Activated naive CD4-positive, alpha-beta T cell treated with anti-CD3 and anti-CD28 coated beads, Interleukin-2, amount 50 U/mL, for 24 hours (primary cell): ENCODE measurements around the gene HSPB9.
A peak's percentile ranks its signal among the peaks of the same experiment; 100 is the strongest.
"Not testable (repeated sequence)": the region's sequence is repeated elsewhere in the genome, so short reads cannot be mapped to it uniquely, and the experiment has no call there.

ENCODE experiments used
- H3K27ac Mint-ChIP-seq: one replicate; pipeline ENCODE4 v1.8.0; 2021; ENCODE audit warnings: mild to moderate bottlenecking, mixed read lengths
- H3K27me3 Mint-ChIP-seq: one replicate; pipeline ENCODE4 v1.8.0; 2021; ENCODE audit warnings: mixed read lengths
- H3K36me3 Mint-ChIP-seq: one replicate; pipeline ENCODE4 v1.8.0; 2021; ENCODE audit warnings: mixed read lengths
- H3K4me1 Mint-ChIP-seq: one replicate; pipeline ENCODE4 v1.8.0; 2021; ENCODE audit warnings: mixed read lengths
- H3K4me3 Mint-ChIP-seq: one replicate; pipeline ENCODE4 v1.8.0; 2021; ENCODE audit warnings: mild to moderate bottlenecking, mixed read lengths
- H3K9me3 Mint-ChIP-seq: one replicate; pipeline ENCODE4 v1.8.0; 2021; ENCODE audit warnings: mixed read lengths

The HSPB9 gene

DNA sequence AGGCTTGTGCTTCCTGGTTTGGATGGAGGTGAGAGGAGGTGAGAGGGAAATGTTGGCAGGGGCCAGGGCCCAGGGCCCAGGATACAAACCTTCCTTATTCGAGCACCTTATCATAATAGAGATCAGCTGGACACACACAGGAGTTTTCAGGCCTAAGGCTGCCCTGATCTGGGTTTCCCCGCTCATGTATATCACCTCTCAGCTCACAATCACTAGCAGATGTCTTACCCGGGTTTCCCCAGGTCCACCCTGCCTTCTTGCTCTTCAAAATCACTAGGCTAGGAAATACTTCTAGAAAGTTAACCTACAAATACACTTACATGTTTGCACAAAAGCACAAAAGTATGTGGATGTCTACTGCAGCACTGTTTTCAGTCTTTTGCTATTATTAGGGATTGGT, 4.2 kb downstream of the HSPB9 start:
- Mint-ChIP-seq H3K36me3 (peaks cover 15% of the 10 kb centered on the region), H3K4me3 (no peak overlapping the region), H3K4me1 (peaks cover 11% of the 10 kb centered on the region), H3K27ac (peak overlapping the region; percentile 11), H3K9me3 (no peaks in the 10 kb centered on the region), H3K27me3 (no peaks in the 10 kb centered on the region)

DNA sequence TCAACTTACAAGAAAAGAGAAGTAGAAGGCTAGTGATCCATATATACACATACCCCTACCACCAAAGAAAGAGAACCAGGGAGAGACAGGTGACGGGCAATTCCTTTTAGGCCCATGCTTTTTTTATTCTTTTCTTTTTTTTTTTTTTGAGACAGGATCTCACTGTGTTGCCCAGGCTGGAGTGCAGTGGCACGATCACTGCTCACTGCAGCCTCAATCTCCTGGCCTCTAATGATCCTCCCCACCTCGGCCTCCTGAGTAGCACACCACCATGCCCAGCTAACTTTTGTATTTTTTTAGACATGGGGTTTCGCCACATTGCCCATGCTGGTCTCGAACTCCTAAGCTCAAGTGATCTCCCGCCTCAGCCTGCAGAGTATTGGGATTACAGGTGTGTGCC, 4.8 kb downstream of the HSPB9 start:
- Mint-ChIP-seq H3K27ac (no peak overlapping the region), H3K36me3 (peaks cover 15% of the 10 kb centered on the region), H3K9me3 (no peaks in the 10 kb centered on the region), H3K4me1 (peaks cover 17% of the 10 kb centered on the region), H3K27me3 (no peaks in the 10 kb centered on the region), H3K4me3 (no peak overlapping the region)

DNA sequence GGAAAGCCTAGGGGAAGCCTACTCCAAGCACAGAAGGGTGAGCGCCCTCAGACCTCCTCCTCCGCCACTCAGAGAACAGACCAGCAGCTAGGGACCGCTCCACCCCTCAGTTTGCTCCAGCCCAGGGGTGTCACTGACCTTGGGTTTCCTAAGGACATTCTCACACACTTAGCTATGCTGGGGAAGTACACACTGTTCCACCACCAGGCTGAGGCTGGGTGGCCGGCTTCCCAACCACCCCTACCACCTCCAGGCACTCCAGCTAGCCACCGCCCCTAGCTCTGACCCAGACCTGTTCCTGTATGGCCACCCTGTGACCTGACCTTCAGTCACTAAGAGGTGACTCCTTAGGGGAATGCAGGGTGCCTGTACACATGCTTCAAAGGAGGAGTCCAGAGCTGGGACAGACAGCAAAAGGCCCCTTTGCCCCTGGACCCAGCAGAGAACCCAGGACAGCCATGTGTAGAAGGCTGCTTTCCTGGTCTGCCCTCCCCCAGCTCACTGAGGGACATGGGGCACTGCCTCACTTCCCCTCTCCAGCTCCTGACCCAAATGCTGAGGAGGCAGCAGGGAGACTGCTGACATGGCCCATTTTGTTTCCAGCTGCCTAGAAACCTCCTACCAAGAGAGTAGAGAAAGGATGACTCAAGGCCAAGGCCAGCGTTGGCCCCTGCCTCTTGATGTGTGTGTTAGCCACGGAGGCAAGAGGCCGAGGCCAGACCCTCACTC, 6.7 kb downstream of the HSPB9 start:
- H3K27ac Mint-ChIP-seq, result no peak overlapping the region
- peaks cover 15% of the 10 kb centered on the region for H3K36me3 Mint-ChIP-seq
- peaks cover 36% of the 10 kb centered on the region for H3K4me1 Mint-ChIP-seq
- H3K27me3 Mint-ChIP-seq, result no peaks in the 10 kb centered on the region
- H3K9me3 Mint-ChIP-seq, result no peaks in the 10 kb centered on the region
- no peak overlapping the region for H3K4me3 Mint-ChIP-seq

DNA sequence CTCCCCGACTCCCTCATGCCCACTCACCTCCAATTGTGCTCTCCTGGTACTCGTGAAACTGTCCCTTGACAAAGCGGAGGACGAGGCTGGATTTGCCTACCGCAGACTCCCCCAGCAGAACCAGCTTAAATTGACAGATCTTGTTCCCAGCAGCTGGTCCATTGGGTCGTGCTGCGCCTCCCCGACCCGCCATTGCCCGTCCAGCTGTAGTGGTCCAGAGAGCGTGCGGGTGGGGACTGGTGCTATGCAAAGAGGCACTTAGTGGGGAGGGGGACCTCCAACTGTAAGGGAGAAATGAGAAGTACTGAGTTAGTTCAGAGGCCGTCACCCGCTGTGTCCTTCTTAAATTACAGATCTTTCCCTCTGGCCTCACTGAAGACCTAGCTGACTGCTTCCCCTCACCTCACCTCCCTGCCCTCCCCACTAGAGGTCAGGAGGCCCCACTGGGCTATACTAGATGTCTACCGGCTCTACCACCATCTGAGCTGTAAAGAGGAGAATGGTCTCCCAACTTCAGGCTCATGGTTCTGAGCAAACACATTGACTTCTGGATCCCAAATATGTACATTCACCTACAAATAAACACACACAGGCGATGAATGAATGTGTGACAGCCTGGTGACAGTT, 7.8 kb downstream of the HSPB9 start:
- no peaks in the 10 kb centered on the region for H3K9me3 Mint-ChIP-seq
- H3K27ac Mint-ChIP-seq, result peak overlapping the region; percentile 87
- H3K36me3 Mint-ChIP-seq, result peaks cover 15% of the 10 kb centered on the region
- no peaks in the 10 kb centered on the region for H3K27me3 Mint-ChIP-seq
- H3K4me1 Mint-ChIP-seq, result peaks cover 44% of the 10 kb centered on the region
- H3K4me3 Mint-ChIP-seq, result no peak overlapping the region

DNA sequence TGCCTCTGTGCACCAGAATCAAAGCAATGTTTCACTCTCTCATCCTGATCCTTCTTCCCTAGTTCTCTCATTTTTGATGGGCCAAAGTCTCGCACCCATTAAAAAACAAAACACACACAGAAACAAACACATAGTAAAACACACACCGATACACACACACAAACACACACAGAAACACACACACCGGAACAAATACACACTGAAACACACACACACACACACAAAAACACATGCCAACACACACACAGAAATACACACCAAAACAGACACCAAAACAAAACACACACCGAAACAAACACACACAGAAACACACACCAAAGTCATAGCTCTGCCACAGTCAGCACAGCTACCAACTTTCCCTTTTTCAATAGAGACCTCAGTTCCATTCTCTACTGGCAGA, 8.6 kb downstream of the HSPB9 start:
- Mint-ChIP-seq H3K27me3 (no peaks in the 10 kb centered on the region), H3K27ac (peak overlapping the region; percentile 71), H3K4me1 (peaks cover 52% of the 10 kb centered on the region), H3K36me3 (peaks cover 17% of the 10 kb centered on the region), H3K4me3 (no peak overlapping the region), H3K9me3 (no peaks in the 10 kb centered on the region)

DNA sequence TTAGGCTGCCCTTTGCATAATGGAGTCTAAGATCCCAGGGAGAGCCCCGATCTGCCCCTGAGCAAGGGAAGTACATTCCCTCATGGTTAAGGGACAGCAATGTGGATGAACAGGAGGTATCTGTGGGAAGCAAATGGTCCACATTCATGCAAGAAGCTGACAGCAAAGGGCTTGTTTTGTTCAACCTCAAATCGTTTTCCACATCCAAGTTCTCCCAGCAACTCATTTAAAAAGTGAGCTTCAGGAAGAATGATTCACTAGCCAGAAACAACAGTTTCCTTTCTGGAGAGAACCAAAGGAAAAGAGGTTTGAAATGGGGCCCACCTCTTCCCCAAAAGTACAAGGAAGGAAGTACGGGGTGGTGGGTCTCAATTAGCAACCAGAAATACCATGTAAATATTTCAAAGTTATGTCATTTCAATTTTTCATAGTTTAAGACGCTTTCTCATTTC, 9.4 kb downstream of the HSPB9 start:
- Mint-ChIP-seq H3K4me3 (no peak overlapping the region), H3K9me3 (no peaks in the 10 kb centered on the region), H3K4me1 (peaks cover 57% of the 10 kb centered on the region), H3K36me3 (peaks cover 15% of the 10 kb centered on the region), H3K27me3 (no peaks in the 10 kb centered on the region), H3K27ac (peak overlapping the region; percentile 46)

DNA sequence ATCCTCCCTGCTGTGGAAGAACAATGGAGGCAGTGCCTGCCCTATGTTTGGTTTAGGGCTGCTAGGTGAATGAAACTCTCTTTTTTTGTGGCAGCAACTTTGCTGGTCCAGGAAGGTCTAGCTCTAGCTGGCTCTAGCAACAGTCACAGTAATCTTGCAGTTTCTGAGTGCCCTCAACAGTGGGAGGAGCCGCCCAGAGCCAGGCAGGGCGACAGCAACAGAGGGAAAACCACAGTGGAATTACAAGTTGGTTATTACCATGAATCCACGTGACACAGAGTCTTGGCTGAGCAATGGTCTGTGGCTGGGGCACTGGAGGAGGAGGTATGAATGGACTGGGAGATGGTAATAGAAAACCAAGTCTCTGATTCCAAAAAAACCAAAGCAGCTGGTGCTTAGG, 10.3 kb downstream of the HSPB9 start:
- H3K4me1 Mint-ChIP-seq, result peaks cover 62% of the 10 kb centered on the region
- peak overlapping the region; percentile 71 for H3K27ac Mint-ChIP-seq
- H3K9me3 Mint-ChIP-seq, result no peaks in the 10 kb centered on the region
- no peaks in the 10 kb centered on the region for H3K27me3 Mint-ChIP-seq
- peaks cover 12% of the 10 kb centered on the region for H3K36me3 Mint-ChIP-seq
- H3K4me3 Mint-ChIP-seq, result peak overlapping the region; percentile 23

DNA sequence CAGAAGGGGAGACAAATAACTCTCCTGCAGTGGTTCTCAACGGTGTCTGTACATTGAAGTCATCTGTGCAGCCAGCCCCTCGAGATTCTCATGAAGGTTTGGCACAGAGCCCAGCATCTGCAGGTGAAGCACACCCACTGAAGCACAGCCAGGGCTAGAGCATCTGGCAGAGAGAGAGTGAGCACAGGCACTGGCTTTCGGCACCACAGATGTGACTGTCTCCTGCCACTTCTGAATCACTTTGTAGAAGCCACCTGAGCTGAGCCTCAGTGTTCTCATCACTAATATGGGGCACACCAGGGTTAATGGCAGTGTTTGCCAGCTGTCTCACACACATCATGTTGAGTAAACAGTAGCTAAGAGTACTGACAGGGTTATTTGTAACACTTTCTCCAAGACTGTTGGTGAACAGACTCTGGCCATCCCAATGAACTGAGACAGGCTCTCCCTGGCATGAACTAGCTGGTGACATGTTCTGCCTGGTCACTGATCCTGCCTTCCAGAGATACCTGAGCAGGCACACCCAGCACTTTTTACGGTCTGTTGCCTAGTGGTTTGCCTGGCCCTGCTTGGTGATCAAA, 10.9 kb downstream of the HSPB9 start:
- Mint-ChIP-seq H3K4me3 (peak overlapping the region; percentile 12), H3K27me3 (no peaks in the 10 kb centered on the region), H3K4me1 (peaks cover 66% of the 10 kb centered on the region), H3K27ac (peak overlapping the region; percentile 71), H3K9me3 (no peaks in the 10 kb centered on the region), H3K36me3 (peaks cover 8% of the 10 kb centered on the region)

DNA sequence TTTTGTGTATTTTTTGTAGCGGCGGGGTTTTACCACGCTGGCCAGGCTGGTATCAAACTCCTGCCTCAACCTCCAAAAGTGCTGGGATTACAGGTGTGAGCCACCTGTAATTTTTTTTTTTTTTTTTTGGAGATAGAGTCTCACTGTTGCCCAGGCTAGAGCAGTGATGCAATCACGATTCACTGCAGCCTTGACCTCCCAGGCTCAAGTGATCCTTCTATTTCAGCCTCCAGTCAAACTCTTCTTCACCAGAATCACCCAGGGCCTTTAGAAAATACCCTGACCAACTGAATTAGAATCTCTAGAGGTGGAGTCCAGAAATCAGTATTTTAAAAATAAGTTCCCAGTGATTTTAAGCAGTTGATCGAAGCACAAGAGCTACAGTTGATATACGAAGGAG, 12.5 kb downstream of the HSPB9 start:
- Mint-ChIP-seq H3K27ac (no peak overlapping the region), H3K36me3 (peaks cover 7% of the 10 kb centered on the region), H3K4me3 (no peak overlapping the region), H3K27me3 (no peaks in the 10 kb centered on the region), H3K9me3 (no peaks in the 10 kb centered on the region), H3K4me1 (peaks cover 76% of the 10 kb centered on the region)

DNA sequence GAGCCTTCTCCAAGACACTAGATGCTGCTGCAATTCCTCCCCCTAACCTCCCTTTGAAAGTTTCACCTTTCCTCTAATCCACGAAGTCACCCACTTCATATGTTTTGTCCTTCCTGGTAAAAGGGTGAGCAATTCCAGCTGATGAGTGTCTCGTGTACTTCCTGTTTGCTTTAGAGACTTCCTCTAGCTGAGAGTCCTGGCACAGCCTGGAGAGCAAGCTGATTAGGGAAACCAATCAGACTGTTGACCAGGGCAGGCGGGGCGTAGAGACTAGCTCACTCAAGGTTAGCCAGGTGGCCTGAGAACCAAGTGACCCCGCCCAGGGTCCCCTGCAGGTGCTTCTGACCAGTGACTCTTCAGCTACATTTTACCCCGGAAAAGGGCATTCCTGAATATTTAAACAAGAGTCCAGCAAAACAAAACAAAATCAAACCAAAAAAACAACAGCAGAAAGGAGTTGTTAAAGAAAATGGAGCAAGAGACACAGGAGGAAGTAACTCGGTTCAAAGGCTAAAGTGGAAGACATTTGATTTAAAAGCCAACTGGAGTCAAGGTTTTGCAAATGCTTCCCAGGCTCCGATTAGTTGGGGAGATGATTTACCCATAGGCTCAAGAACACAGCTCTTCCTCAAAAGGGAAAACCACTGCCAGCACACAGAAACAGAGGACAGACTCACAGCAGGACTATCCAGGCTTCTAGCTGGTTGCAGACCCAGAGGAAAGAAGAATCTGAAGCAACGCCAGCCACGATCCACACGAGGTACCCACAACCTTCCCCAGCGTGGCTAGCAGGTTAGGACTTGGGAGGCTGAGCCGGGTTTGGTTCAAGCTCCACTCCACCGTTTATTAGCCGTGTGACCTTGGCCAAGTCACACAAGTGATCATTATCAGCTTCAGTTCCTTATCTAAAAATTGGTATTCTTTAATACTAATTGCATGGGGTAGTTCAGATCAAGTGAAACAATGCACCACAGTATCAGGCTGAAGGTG, 13.4 kb downstream of the HSPB9 start:
- Mint-ChIP-seq H3K27me3 (no peaks in the 10 kb centered on the region), H3K9me3 (no peaks in the 10 kb centered on the region), H3K4me1 (peaks cover 74% of the 10 kb centered on the region), H3K36me3 (peaks cover 8% of the 10 kb centered on the region), H3K27ac (peak overlapping the region; percentile 55), H3K4me3 (peak overlapping the region; percentile 54)

DNA sequence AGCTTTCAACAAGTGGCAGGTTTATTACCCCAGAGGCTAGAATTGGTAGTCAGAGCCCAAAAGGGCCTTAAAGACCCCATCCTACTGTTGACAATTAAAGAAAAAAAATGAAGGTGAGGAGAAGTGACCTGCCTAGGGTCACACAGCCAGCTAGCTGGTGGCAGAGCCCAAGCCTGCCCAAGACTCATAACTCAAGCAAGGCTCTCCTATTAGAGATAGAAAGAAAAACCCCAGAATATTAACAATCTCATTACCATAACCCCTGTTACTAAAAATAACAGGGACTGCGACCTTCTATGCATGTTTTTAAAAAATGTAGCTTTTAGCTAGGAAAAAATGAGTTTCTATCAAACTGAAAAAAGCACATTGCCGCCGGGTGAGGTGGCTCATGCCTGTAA, 14.0 kb downstream of the HSPB9 start:
- Mint-ChIP-seq H3K27ac (peak overlapping the region; percentile 55), H3K4me3 (no peak overlapping the region), H3K4me1 (peaks cover 76% of the 10 kb centered on the region), H3K27me3 (no peaks in the 10 kb centered on the region), H3K36me3 (peaks cover 9% of the 10 kb centered on the region), H3K9me3 (no peaks in the 10 kb centered on the region)

DNA sequence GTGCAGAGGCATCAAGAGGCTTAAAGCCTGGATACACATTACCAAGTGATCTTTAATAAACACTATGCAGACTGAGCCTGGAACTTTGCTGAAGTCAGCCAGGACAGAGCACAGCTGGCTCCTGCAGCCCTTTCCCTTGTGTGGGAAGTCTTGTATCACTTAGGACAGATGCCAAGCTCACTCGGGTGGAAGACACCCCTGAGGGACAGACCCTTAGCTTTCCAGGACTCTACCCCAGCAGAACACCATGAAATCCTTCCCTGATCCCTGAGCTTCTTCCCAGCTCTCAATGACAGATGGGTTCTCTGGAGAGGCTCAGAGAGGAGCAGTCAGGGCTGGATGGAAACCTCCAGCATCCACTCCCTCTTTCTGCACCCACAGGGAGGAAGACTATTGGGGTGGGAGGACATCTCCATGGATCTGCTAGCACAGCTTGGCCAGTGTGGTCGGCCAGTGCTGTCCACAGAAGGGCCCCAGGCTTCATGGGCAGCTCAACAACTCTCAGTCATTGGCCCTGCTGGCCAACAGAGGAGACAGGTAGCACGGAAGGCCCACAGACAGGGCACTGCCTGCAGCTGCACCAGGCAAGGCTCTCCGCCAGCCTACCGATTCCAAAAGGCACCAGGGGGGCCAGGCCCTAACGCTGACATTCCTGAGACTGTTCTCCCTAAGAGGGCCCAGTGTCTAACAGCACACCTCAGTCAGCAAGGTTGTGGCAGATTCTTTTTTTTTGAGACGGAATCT, 16.3 kb downstream of the HSPB9 start:
- H3K27ac Mint-ChIP-seq, result no peak overlapping the region
- H3K4me1 Mint-ChIP-seq, result peaks cover 68% of the 10 kb centered on the region

DNA sequence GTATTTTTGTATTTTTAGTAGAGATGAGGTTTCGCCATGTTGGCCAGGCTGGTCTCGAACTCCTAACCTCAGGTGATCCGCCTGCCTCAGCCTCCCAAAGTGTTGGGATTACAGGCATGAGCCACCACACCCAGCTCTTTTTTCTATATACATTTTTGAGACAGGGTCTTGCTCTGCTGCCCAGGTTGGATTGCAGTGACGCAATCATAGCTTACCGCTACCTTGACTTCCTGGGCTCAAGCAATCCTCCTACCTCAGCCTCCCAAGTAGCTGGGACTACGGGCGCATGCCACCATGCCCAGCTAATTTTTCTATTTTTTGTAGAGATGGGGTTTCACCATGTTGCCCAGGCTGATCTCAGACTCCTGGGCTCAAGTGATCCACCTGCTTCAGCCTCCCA, 18.1 kb downstream of the HSPB9 start:
- Mint-ChIP-seq H3K36me3 (peaks cover 10% of the 10 kb centered on the region), H3K4me1 (peaks cover 54% of the 10 kb centered on the region)
- not testable (repeated sequence) for H3K4me3 Mint-ChIP-seq, H3K27ac Mint-ChIP-seq, H3K9me3 Mint-ChIP-seq, H3K27me3 Mint-ChIP-seq

More for the DNA sequence above, 16.3 kb downstream of the HSPB9 start:
- H3K27me3 Mint-ChIP-seq, result no peaks in the 10 kb centered on the region
- H3K4me3 Mint-ChIP-seq, result no peak overlapping the region
- peaks cover 11% of the 10 kb centered on the region for H3K36me3 Mint-ChIP-seq
- no peaks in the 10 kb centered on the region for H3K9me3 Mint-ChIP-seq

DNA sequence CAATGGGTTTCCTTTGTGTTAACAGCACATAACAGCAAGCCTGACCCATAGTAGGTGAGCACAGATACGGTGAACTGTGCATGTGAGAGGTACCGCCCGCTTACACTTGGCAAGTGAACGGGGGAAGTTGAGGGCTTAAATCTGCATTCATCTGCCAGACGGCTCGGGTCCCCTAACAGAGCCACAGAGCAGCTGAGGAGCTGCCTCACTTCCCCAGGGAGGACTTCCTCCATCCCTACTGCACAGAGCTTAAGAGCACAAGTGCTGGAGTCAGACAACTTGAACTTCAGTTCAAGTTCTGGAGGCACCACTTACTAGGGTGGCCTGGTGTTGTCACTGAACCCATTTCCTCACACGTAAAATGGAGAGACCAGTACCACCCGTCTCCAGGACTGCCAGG, 18.8 kb downstream of the HSPB9 start:
- no peak overlapping the region for H3K4me3 Mint-ChIP-seq
- no peak overlapping the region for H3K27ac Mint-ChIP-seq

More for the DNA sequence above, 18.8 kb downstream of the HSPB9 start:
- no peaks in the 10 kb centered on the region for H3K9me3 Mint-ChIP-seq
- peaks cover 8% of the 10 kb centered on the region for H3K36me3 Mint-ChIP-seq
- peaks cover 47% of the 10 kb centered on the region for H3K4me1 Mint-ChIP-seq
- H3K27me3 Mint-ChIP-seq, result no peaks in the 10 kb centered on the region
